ENCODE results near the gene ZNF324. TPM values are rescaled to one million over a fixed set of nuclear protein-coding genes. Genes with fewer than 3 reads are reported as not detected.
A peak's percentile ranks its signal among the peaks of the same experiment; 100 is the strongest.

ZNF324 gene
- 10 to 100 TPM; 19.8 to 31.7 TPM for total RNA-seq

DNA sequence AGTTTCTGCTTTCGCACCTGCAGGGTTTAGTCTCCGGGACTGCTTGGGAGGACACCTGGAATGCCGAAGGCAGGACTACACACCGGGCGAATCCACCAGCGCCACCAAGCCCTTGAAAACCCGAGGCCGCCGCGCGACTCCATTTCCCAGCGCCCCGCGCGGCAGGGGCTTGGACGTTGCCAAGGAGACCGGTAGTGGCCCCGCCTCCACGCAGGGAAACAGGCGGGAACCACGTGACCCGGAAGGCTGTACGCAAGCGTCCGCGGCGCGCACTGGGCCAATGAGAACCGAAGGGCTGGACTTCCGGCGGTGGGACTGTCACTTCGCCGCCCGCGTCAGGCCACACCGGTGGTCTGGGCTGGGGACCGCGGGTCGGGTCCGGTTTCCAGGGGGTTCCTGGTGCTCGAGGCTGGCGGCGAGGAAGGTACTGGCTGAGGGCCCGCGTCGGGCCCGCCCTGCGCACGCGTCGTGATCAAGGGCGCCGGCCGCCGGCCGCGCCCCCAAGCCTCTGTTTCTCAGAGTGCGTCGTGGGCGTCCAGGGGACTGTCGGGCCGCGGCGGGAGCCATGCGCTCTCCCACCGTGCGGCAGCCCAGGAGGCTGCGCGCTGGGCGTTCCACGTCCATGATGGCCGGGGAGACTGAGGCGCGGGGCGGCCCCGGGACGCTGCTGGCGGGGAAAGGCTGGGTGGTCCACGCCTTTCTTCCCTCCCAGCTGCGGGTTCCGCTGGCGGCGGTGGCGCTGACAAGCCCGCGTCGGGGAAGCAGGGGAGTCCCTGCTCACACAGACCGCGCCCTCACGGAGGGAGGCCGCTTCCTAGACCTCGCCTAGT, at the start of gene ZNF324:
Gene ZNF324 (plus strand): TSS at position 321 of the 830 bp plus-strand sequence. CDS start 2,106 bp downstream, outside the sequence.
- TF ChIP-seq CTCF (IDR thresholded peaks at IDR 0.05), result no peak
- peak within 1 kb of the TSS; percentile 100 for H3K4me3 ChIP-seq
- H3K4me1 ChIP-seq (ENCODE audit: control insufficient read depth in 1 of 2, low read depth in 2 of 2), result peaks cover 11 to 21% of the 10 kb centered on the region in 2 donors
- H3K9me3 ChIP-seq, result no peaks in the 10 kb centered on the region
- DNase-seq (ENCODE audit: low spot score) (peak; percentile 94), ATAC-seq (ENCODE audit: insufficient number of reproducible peaks, low FRiP score, low read depth) (peak; percentile 92)
- no peaks in the 10 kb centered on the region for H3K27me3 ChIP-seq (replicated peaks; ENCODE audit: insufficient read depth)
- H3K27ac ChIP-seq, result peak within 1 kb of the TSS; percentile 52 to 80
- H3K36me3 ChIP-seq, result peaks cover 17% of the 10 kb centered on the region

DNA sequence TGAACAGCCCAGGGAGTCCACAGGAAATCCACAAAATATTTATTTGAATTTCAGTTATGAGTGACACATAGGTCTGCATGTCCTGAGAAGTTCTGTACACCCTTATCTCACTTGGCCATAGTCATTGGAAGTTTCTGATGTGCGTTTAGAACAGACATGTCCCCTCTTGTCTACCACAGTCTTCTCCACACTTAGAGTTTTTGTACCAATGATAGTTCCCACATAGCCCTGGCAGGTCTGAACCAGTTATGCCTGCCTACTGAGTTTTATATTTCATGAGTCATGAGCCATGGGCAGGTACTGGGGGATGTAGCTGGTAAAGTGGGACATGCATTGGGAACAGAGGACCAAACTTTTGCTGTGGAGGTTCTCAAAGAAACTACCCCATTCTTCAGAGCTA, 38.3 kb upstream of the ZNF324 start:
- Histone ChIP-seq H3K4me1 (ENCODE audit: control insufficient read depth in 1 of 2, low read depth in 2 of 2) (no peaks in the 10 kb centered on the region), H3K36me3 (peaks cover 3% of the 10 kb centered on the region), H3K27me3 (replicated peaks; ENCODE audit: insufficient read depth) (no peaks in the 10 kb centered on the region), H3K9me3 (peaks cover 73% of the 10 kb centered on the region), H3K4me3 (no peak overlapping the region), H3K27ac (no peak overlapping the region)
- no peak for DNase-seq (ENCODE audit: low spot score)
- no peak for ATAC-seq (ENCODE audit: insufficient number of reproducible peaks, low FRiP score, low read depth)
- no peak for TF ChIP-seq CTCF (IDR thresholded peaks at IDR 0.05)

GRCh38 chr19:58429745-58430144, 37.1 kb upstream of the ZNF324 start:
- Histone ChIP-seq H3K27ac (no peak overlapping the region), H3K9me3 (peaks cover 84% of the 10 kb centered on the region), H3K36me3 (peaks cover 14% of the 10 kb centered on the region), H3K4me3 (no peak overlapping the region), H3K27me3 (replicated peaks; ENCODE audit: insufficient read depth) (no peaks in the 10 kb centered on the region), H3K4me1 (ENCODE audit: control insufficient read depth in 1 of 2, low read depth in 2 of 2) (no peaks in the 10 kb centered on the region)
- ATAC-seq (ENCODE audit: insufficient number of reproducible peaks, low FRiP score, low read depth) (no peak), DNase-seq (ENCODE audit: low spot score) (no peak)
- no peak for TF ChIP-seq CTCF (IDR thresholded peaks at IDR 0.05)

GRCh38 chr19:58434217-58434616, 32.7 kb upstream of the ZNF324 start:
- ATAC-seq (ENCODE audit: insufficient number of reproducible peaks, low FRiP score, low read depth), result no peak
- no peaks in the 10 kb centered on the region for H3K27me3 ChIP-seq (replicated peaks; ENCODE audit: insufficient read depth)
- H3K4me1 ChIP-seq (ENCODE audit: control insufficient read depth in 1 of 2, low read depth in 2 of 2), result peaks cover 0 to 3% of the 10 kb centered on the region in 2 donors
- H3K9me3 ChIP-seq, result peaks cover 86% of the 10 kb centered on the region
- H3K4me3 ChIP-seq, result no peak overlapping the region
- TF ChIP-seq CTCF (IDR thresholded peaks at IDR 0.05), result no peak
- peaks cover 38% of the 10 kb centered on the region for H3K36me3 ChIP-seq
- no peak overlapping the region for H3K27ac ChIP-seq
- no peak for DNase-seq (ENCODE audit: low spot score)

GRCh38 chr19:58439576-58440554, 27.0 kb upstream of the ZNF324 start, which contains the start of gene ZNF132:
ZNF132 (minus strand) TSS chr19:58440153; CDS start chr19:58439821, 332 bp downstream.
- peak; percentile 98 for DNase-seq (ENCODE audit: low spot score)
- TF ChIP-seq CTCF (IDR thresholded peaks at IDR 0.05), result no peak
- Histone ChIP-seq H3K27me3 (replicated peaks; ENCODE audit: insufficient read depth) (no peaks in the 10 kb centered on the region), H3K4me3 (peak within 1 kb of the TSS; percentile 84), H3K4me1 (ENCODE audit: control insufficient read depth in 1 of 2, low read depth in 2 of 2) (peaks cover 6 to 18% of the 10 kb centered on the region in 2 donors), H3K27ac (peak within 1 kb of the TSS; percentile 83), H3K9me3 (peaks cover 30% of the 10 kb centered on the region), H3K36me3 (peaks cover 22% of the 10 kb centered on the region)
- ATAC-seq (ENCODE audit: insufficient number of reproducible peaks, low FRiP score, low read depth), result peak; percentile 99

Measured in thoracic aorta (tissue), 2 donors.